Mesendoderm (in vitro differentiated cells): ENCODE results near the gene MED4.

Experiments used
- DNase-seq: peaks from one replicate; pipeline ENCODE4 v3.0.0; 2013
- H2AK5ac ChIP-seq: 2 replicates; pipeline ENCODE4 v1.6.1; 2013; ENCODE audit warnings: low read length, inconsistent platforms
- H2BK120ac ChIP-seq: 2 replicates; pipeline ENCODE4 v1.6.1; 2013; ENCODE audit warnings: low read depth, mild to moderate bottlenecking, low read length, moderate library complexity, mixed read lengths
- H2BK15ac ChIP-seq: replicated peaks from 2 replicates; pipeline ENCODE4 v1.6.1; 2013; ENCODE audit warnings: low read depth, mild to moderate bottlenecking, moderate library complexity
- H2BK5ac ChIP-seq: 2 replicates; pipeline ENCODE4 v1.6.1; 2013; ENCODE audit warnings: low read length, inconsistent platforms
- H3K18ac ChIP-seq: 2 replicates; pipeline ENCODE4 v1.6.1; 2013; ENCODE audit warnings: mild to moderate bottlenecking, low read length, mixed read lengths
- H3K23ac ChIP-seq: one replicate; pipeline ENCODE4 v1.6.1; 2013; ENCODE audit warnings: low read length
- H3K27ac ChIP-seq: 2 replicates; pipeline ENCODE4 v1.5.1; 2013; ENCODE audit warnings: low read depth, mild to moderate bottlenecking, inconsistent platforms, low read length, moderate library complexity
- H3K27me3 ChIP-seq: 2 replicates; pipeline ENCODE4 v1.6.1; 2013; ENCODE audit warnings: low read length, control low read depth, mild to moderate bottlenecking, inconsistent platforms; ENCODE audit not compliant: insufficient read depth, poor library complexity
- H3K36me3 ChIP-seq: 2 replicates; pipeline ENCODE4 v1.6.1; 2013; ENCODE audit warnings: low read length, inconsistent platforms; ENCODE audit not compliant: control insufficient read depth, insufficient read depth
- H3K4ac ChIP-seq: one replicate; pipeline ENCODE4 v1.6.1; 2013; ENCODE audit warnings: low read depth, mild to moderate bottlenecking, low read length, moderate library complexity
- H3K4me1 ChIP-seq: 2 replicates; pipeline ENCODE4 v1.6.1; 2013; ENCODE audit warnings: low read depth, low read length, inconsistent platforms; ENCODE audit not compliant: control insufficient read depth
- H3K4me2 ChIP-seq: 2 replicates; pipeline ENCODE4 v1.6.1; 2013; ENCODE audit warnings: low read length
- H3K4me3 ChIP-seq: 2 replicates; pipeline ENCODE4 v1.5.1; 2013; ENCODE audit warnings: mild to moderate bottlenecking, low read length
- H3K56ac ChIP-seq: one replicate; pipeline ENCODE4 v1.6.1; 2013; ENCODE audit warnings: low read length
- H3K79me1 ChIP-seq: 2 replicates; pipeline ENCODE4 v1.6.1; 2013; ENCODE audit warnings: low read length, inconsistent platforms
- H3K79me2 ChIP-seq: 2 replicates; pipeline ENCODE4 v1.6.1; 2013; ENCODE audit warnings: mild to moderate bottlenecking, low read length; ENCODE audit not compliant: control insufficient read depth, insufficient read depth
- H3K9ac ChIP-seq: 2 replicates; pipeline ENCODE4 v1.6.1; 2013; ENCODE audit warnings: low read length, inconsistent platforms
- H4K5ac ChIP-seq: one replicate; pipeline ENCODE4 v1.6.1; 2013; ENCODE audit warnings: low read length
- H4K8ac ChIP-seq: one replicate; pipeline ENCODE4 v1.6.1; 2013; ENCODE audit warnings: low read depth, mild to moderate bottlenecking, control low read depth, low read length, moderate library complexity
- WGBS: extraction: QIAGEN DNeasy Blood & Tissue Kit; methylation state at CpG from one replicate; pipeline ENCODE4 v1.1.7; 2013; ENCODE audit warnings: low lambda C conversion rate, missing lambda C conversion rate; ENCODE audit not compliant: insufficient coverage; ENCODE audit errors: extremely low coverage; 5-methylcytosine and 5-hydroxymethylcytosine counted together

The MED4 gene

DNA sequence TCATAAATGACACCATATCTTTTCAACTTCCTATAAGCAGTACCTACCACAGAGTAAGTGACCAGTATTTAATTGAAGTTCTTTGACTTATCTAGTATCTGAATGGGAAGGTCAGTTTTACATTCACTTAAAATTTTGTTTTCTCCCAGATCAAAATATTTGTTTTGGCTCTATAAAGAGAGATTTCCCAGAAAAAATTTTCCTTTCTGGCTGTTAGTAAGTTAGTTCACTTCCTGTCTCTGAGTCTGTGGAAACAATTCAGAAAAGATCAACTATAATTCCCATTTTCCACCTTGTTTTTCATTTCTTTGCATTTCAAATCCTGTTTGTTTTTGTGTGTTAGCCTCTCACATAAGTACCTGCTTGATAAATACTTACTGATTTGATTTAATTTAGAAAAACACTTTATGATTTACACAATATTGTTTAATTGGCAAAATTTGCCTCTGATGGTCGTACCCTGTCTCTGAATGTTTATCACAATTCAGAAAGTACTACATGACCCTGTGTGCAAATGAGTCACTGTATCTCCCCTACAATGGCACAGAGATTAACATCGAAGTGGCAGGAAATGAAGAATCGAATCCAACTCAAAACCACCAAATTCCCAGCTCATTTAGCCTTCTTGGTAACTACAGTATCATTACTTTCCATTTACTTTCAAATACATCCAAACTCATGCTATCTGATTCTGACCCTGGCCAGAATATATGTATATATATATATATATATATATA lies 15.4 kb upstream of the MED4 start:
- H4K8ac ChIP-seq, result no peak overlapping the region
- H3K79me1 ChIP-seq, result no peaks in the 10 kb centered on the region
- H2BK15ac ChIP-seq, result no peak overlapping the region
- H3K4me3 ChIP-seq, result no peak overlapping the region
- no peak for DNase-seq
- no peak overlapping the region for H3K27ac ChIP-seq
- no peak overlapping the region for H2BK120ac ChIP-seq
- no peak overlapping the region for H2BK5ac ChIP-seq
- no peaks in the 10 kb centered on the region for H3K4me1 ChIP-seq
- WGBS, result no CpG with 5 or more reads among the region's 3 CpGs
- H2AK5ac ChIP-seq, result no peak overlapping the region
- no peaks in the 10 kb centered on the region for H3K36me3 ChIP-seq
- no peak overlapping the region for H3K4ac ChIP-seq
- no peak overlapping the region for H3K23ac ChIP-seq
- H3K9ac ChIP-seq, result no peak overlapping the region
- H4K5ac ChIP-seq, result no peak overlapping the region
- H3K27me3 ChIP-seq, result no peaks in the 10 kb centered on the region
- no peak overlapping the region for H3K56ac ChIP-seq
- no peak overlapping the region for H3K4me2 ChIP-seq
- no peak overlapping the region for H3K18ac ChIP-seq
- H3K79me2 ChIP-seq, result no peaks in the 10 kb centered on the region

- Histone ChIP-seq H3K4me2 (no peak overlapping the region), H3K27ac (no peak overlapping the region), H4K5ac (no peak overlapping the region), H3K56ac (no peak overlapping the region), H3K36me3 (no peaks in the 10 kb centered on the region), H3K79me1 (no peaks in the 10 kb centered on the region), H2BK15ac (no peak overlapping the region), H2BK120ac (no peak overlapping the region), H3K23ac (no peak overlapping the region), H3K18ac (no peak overlapping the region), H2BK5ac (no peak overlapping the region), H3K27me3 (no peaks in the 10 kb centered on the region), H3K4me1 (no peaks in the 10 kb centered on the region), H3K4me3 (no peak overlapping the region), H3K79me2 (no peaks in the 10 kb centered on the region), H3K4ac (no peak overlapping the region), H2AK5ac (no peak overlapping the region), H4K8ac (no peak overlapping the region), H3K9ac (no peak overlapping the region)
- DNase-seq, result no peak
- no CpG with 5 or more reads among the region's 4 CpGs for WGBS
These were observed 13.2 kb upstream of the MED4 start for GRCh38 chr13:48108106-48108505.

GRCh38 chr13:48097793-48098192 lies 2.9 kb upstream of the MED4 start:
- Histone ChIP-seq H3K79me1 (peaks cover 2% of the 10 kb centered on the region), H3K4me2 (no peak overlapping the region), H2BK5ac (no peak overlapping the region), H3K27ac (no peak overlapping the region), H4K5ac (no peak overlapping the region), H3K18ac (no peak overlapping the region), H3K36me3 (no peaks in the 10 kb centered on the region), H3K79me2 (peaks cover 19% of the 10 kb centered on the region), H4K8ac (no peak overlapping the region), H3K23ac (no peak overlapping the region), H3K4me3 (no peak overlapping the region), H2BK15ac (no peak overlapping the region), H3K56ac (no peak overlapping the region), H2AK5ac (no peak overlapping the region), H3K4ac (no peak overlapping the region), H3K4me1 (peaks cover 1% of the 10 kb centered on the region), H3K9ac (no peak overlapping the region), H3K27me3 (no peaks in the 10 kb centered on the region), H2BK120ac (no peak overlapping the region)
- DNase-seq, result no peak
- WGBS, result no CpG with 5 or more reads among the region's 4 CpGs

- no peak overlapping the region for H3K18ac ChIP-seq
- no peak overlapping the region for H3K4ac ChIP-seq
- no peak overlapping the region for H3K9ac ChIP-seq
- no peaks in the 10 kb centered on the region for H3K27me3 ChIP-seq
- H3K4me1 ChIP-seq, result peaks cover 1% of the 10 kb centered on the region
- no peak overlapping the region for H3K27ac ChIP-seq
- H3K56ac ChIP-seq, result no peak overlapping the region
- H4K5ac ChIP-seq, result no peak overlapping the region
- H3K36me3 ChIP-seq, result no peaks in the 10 kb centered on the region
- H3K4me3 ChIP-seq, result no peak overlapping the region
- no peak overlapping the region for H2BK15ac ChIP-seq
- H3K79me1 ChIP-seq, result peaks cover 8% of the 10 kb centered on the region
- no peak for DNase-seq
- H3K23ac ChIP-seq, result no peak overlapping the region
- no peak overlapping the region for H3K4me2 ChIP-seq
- no peak overlapping the region for H4K8ac ChIP-seq
- H2BK5ac ChIP-seq, result no peak overlapping the region
- H3K79me2 ChIP-seq, result peaks cover 30% of the 10 kb centered on the region
- H2BK120ac ChIP-seq, result no peak overlapping the region
- H2AK5ac ChIP-seq, result no peak overlapping the region
- no CpG with 5 or more reads among the region's 3 CpGs for WGBS
These were observed 1.8 kb upstream of the MED4 start for GRCh38 chr13:48096670-48097069.

DNA sequence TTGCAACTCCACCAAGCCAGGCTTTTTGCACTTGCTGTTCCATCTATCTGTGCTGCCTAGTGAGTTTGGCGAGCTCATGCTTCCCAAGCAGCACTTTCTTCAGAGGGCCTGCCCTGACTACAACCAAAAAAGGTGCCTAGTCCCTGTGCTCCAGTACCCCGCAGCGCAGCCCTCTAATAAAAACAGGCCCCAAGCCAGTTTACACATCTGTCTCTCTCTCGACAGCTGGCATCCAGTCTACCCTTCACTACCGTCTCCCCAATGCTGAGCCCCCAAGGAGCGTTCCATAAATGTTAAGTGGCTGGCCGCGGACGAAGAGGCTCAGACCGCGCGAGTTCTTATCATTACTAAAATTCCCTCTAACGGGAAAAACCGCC lies 512 bp downstream of the MED4 start:
- peak overlapping the region; percentile 97 for H3K4me3 ChIP-seq
- H2BK5ac ChIP-seq, result no peak overlapping the region
- H3K23ac ChIP-seq, result no peak overlapping the region
- H3K4me1 ChIP-seq, result peaks cover 1% of the 10 kb centered on the region
- no peak overlapping the region for H2BK120ac ChIP-seq
- peaks cover 9% of the 10 kb centered on the region for H3K79me1 ChIP-seq
- H3K79me2 ChIP-seq, result peaks cover 43% of the 10 kb centered on the region
- no peak overlapping the region for H2BK15ac ChIP-seq
- peak; percentile 22 for DNase-seq
- peak overlapping the region; percentile 83 for H3K4ac ChIP-seq
- no peak overlapping the region for H2AK5ac ChIP-seq
- H3K36me3 ChIP-seq, result no peaks in the 10 kb centered on the region
- peak overlapping the region; percentile 97 for H3K4me2 ChIP-seq
- H3K27me3 ChIP-seq, result no peaks in the 10 kb centered on the region
- H4K5ac ChIP-seq, result no peak overlapping the region
- no CpG with 5 or more reads among the region's 14 CpGs for WGBS
- H3K27ac ChIP-seq, result no peak overlapping the region
- peak overlapping the region; percentile 94 for H3K56ac ChIP-seq
- peak overlapping the region; percentile 88 for H3K9ac ChIP-seq
- H3K18ac ChIP-seq, result peak overlapping the region; percentile 39
- peak overlapping the region; percentile 78 for H4K8ac ChIP-seq

- H3K79me1 ChIP-seq, result peaks cover 10% of the 10 kb centered on the region
- no peak overlapping the region for H3K27ac ChIP-seq
These were observed 1.3 kb downstream of the MED4 start for GRCh38 chr13:48093588-48093987.

More at GRCh38 chr13:48093588-48093987, 1.3 kb downstream of the MED4 start:
- no CpG with 5 or more reads among the region's 9 CpGs for WGBS
- Histone ChIP-seq H3K18ac (no peak overlapping the region), H3K4me2 (peak overlapping the region; percentile 97), H3K4me3 (no peak overlapping the region), H2BK5ac (no peak overlapping the region), H3K4me1 (peaks cover 1% of the 10 kb centered on the region), H3K36me3 (no peaks in the 10 kb centered on the region), H3K9ac (peak overlapping the region; percentile 88), H3K79me2 (peaks cover 47% of the 10 kb centered on the region), H3K27me3 (no peaks in the 10 kb centered on the region), H3K23ac (no peak overlapping the region), H3K4ac (no peak overlapping the region), H2BK15ac (no peak overlapping the region), H2BK120ac (no peak overlapping the region), H2AK5ac (no peak overlapping the region), H4K5ac (no peak overlapping the region), H4K8ac (no peak overlapping the region), H3K56ac (no peak overlapping the region)
- DNase-seq, result no peak
